K562 (cell line): ENCODE measurements around the gene ASB6. TPM values are rescaled to one million over a fixed set of nuclear protein-coding genes. Genes with fewer than 3 reads are reported as not detected.

Source experiments
- C11orf30 ChIP-seq: fragments of 450-650 bp; IDR thresholded peaks from 2 replicates; pipeline ENCODE4 v1.6.1; 2016; ENCODE audit warnings: low read depth, mild to moderate bottlenecking
- CLOCK ChIP-seq: fragments of 250-450 bp; sonication (Bioruptor Pico); IDR thresholded peaks from 2 replicates; pipeline ENCODE4 v1.4.0; 2020; ENCODE audit warnings: mild to moderate bottlenecking, moderate library complexity, borderline replicate concordance
- EP300 ChIP-seq: IDR thresholded peaks from 2 replicates; pipeline ENCODE4 v1.6.1; 2012; ENCODE audit warnings: low read length, improper control_type of control experiment
- HCFC1 ChIP-seq: IDR thresholded peaks from 2 replicates; pipeline ENCODE4 v1.6.1; 2012; ENCODE audit warnings: low read depth, low read length, improper control_type of control experiment
- HOMEZ ChIP-seq: fragments of 250-450 bp; sonication (Bioruptor Pico); IDR thresholded peaks from 2 replicates; pipeline ENCODE4 v1.4.0; 2020; ENCODE audit warnings: mild to moderate bottlenecking, moderate library complexity
- NBN ChIP-seq: fragments of 450-650 bp; IDR thresholded peaks from 2 replicates; pipeline ENCODE4 v1.6.1; 2016; ENCODE audit warnings: low read depth, mild to moderate bottlenecking
- NR1H2 ChIP-seq: sonication (generic); formaldehyde crosslinking; IDR thresholded peaks from 2 replicates; pipeline ENCODE4 v1.4.0; 2020; ENCODE audit warnings: mild to moderate bottlenecking, missing genetic modification reagents
- NRF1 ChIP-seq, 2 experiments: fragments of 450-650 bp; IDR thresholded peaks in 1 of 2; conservative IDR thresholded peaks in 1 of 2; 2 replicates each; pipeline ENCODE4 v1.6.1; 2014; ENCODE audit warnings: mild to moderate bottlenecking in 2 of 2
- PCBP1 ChIP-seq: fragments of 200-400 bp; formaldehyde crosslinking; IDR thresholded peaks from 2 replicates; pipeline ENCODE4 v1.6.1; 2018; ENCODE audit warnings: mild to moderate bottlenecking, low read depth, low read length; ENCODE audit not compliant: poor library complexity, severe bottlenecking
- PHF8 ChIP-seq: fragments of 200-600 bp; sonication (generic); IDR thresholded peaks from 2 replicates; pipeline ENCODE4 v1.6.1; 2012; ENCODE audit warnings: mixed run types, mild to moderate bottlenecking, inconsistent platforms, low read length, moderate library complexity, borderline replicate concordance
- POLR2H ChIP-seq: IDR thresholded peaks from 2 replicates; pipeline ENCODE4 v1.6.1; 2016; ENCODE audit warnings: missing genetic modification characterization, low read depth, mild to moderate bottlenecking, control low read depth, missing compliant biosample characterization, moderate library complexity
- SMAD3 ChIP-seq: fragments of 450-650 bp; formaldehyde crosslinking; conservative IDR thresholded peaks from 2 replicates; pipeline ENCODE4 v1.4.0; 2020; ENCODE audit warnings: mild to moderate bottlenecking
- TEAD1 ChIP-seq, 2 experiments: fragments of 450-650 bp in 1 of 2; sonication (generic) in 1 of 2; formaldehyde crosslinking; IDR thresholded peaks; 2 replicates each; pipeline versions ENCODE4 v1.4.0 to v1.8.0; 2020 to 2022; ENCODE audit warnings: mild to moderate bottlenecking in 2 of 2, missing genetic modification reagents in 1 of 2
- ZNF449 ChIP-seq: fragments of 250-450 bp; sonication (Bioruptor Pico); IDR thresholded peaks from 2 replicates; pipeline ENCODE4 v1.8.0; 2022; ENCODE audit warnings: moderate library complexity, mild to moderate bottlenecking, inconsistent platforms
- ZNF584 ChIP-seq: fragments of 200-800 bp; sonication (Bioruptor generic); IDR thresholded peaks from 2 replicates; pipeline ENCODE4 v1.6.1; 2016; ENCODE audit warnings: low read depth, mild to moderate bottlenecking, missing genetic modification characterization, missing compliant biosample characterization
- ZNF655 ChIP-seq: fragments of 250-450 bp; sonication (Bioruptor Pico); IDR thresholded peaks from 2 replicates; pipeline ENCODE4 v1.5.0; 2021
- ZSCAN29 ChIP-seq: fragments of 450-650 bp; IDR thresholded peaks from 2 replicates; pipeline ENCODE4 v1.6.1; 2017
- polyA plus RNA-seq, 8 experiments: library from polyadenylated mRNA; depleted of rRNA in 4 of 8; stranded (reverse) in 5 of 8; unstranded in 3 of 8; fragments of >200 nt; fragmentation: Nextera tagmentation in 2 of 8; fragmentation: Illumina TruSeq in 1 of 8; extraction: Ambion mirVana in 2 of 8; extraction: Trizol in 1 of 8; gene quantifications; 2 replicates each; pipeline versions ENCODE4 v1.2.1 to v1.2.3, GENCODE V29; 2011 to 2014; ENCODE audit warnings: inconsistent platforms in 1 of 8, missing spikeins in 1 of 8
- total RNA-seq, 7 experiments: library from RNA; depleted of rRNA in 6 of 7; stranded (reverse); fragments of >200 nt in 6 of 7; fragmentation: Illumina TruSeq in 2 of 7; extraction: Trizol in 2 of 7; gene quantifications; 2 replicates each; pipeline versions ENCODE4 v1.2.1 to v1.2.3, GENCODE V29; 2011 to 2021; ENCODE audit warnings: low replicate concordance in 1 of 7
- TF ChIP-seq, protein P1 (sequence below): fragments of 450-650 bp; IDR thresholded peaks from 2 replicates; pipeline ENCODE4 v1.6.1; 2014; ENCODE audit warnings: low read depth, mild to moderate bottlenecking, moderate library complexity, borderline replicate concordance

ASB6 gene
- total and polyA plus RNA-seq, 9 of the 15 experiments (the other 6 are each of a cell fraction or from before 2014, with no cell fraction given): 0.92 to 17.8 (median 11.3) TPM

GRCh38 chr9:129610473-129611306 lies 31.3 kb downstream of the ASB6 start (continued):
- peak; percentile 38; the same call in 1 of the 2 replicates for TF ChIP-seq PHF8
- TF ChIP-seq NBN: 0 out of 2 replicates have a peak, but pooled peaks have one; percentile 25
- TF ChIP-seq HCFC1: 0 out of 2 replicates have a peak, but pooled peaks have one; percentile 39
- TF ChIP-seq TEAD1 (CRISPR knock-in tag; IDR thresholded peaks at IDR 0.05): 0 out of 4 replicates have a peak, but pooled peaks of 1 of the 2 experiments have one; percentile 24
- no peak for TF ChIP-seq ZNF449 (CRISPR knock-in tag)
- no peak for TF ChIP-seq HOMEZ (CRISPR knock-in tag)
- no peak for TF ChIP-seq C11orf30
- no peak for TF ChIP-seq ZNF584 (CRISPR knock-in tag)
- peak; percentile 8 for TF ChIP-seq PCBP1
- peak in 1 of 2 experiments; percentile 39; a peak in 2 of 4 replicates for TF ChIP-seq NRF1 (conservative IDR thresholded peaks at IDR 0.05 in 1 of 2, IDR thresholded peaks at IDR 0.05 in 1 of 2)
- TF ChIP-seq POLR2H (tag): no peak
- TF ChIP-seq CLOCK (CRISPR knock-in tag): no peak
- TF ChIP-seq NR1H2 (CRISPR knock-in tag): 0 out of 2 replicates have a peak, but pooled peaks have one; percentile 63
- 0 out of 2 replicates have a peak, but pooled peaks have one; percentile 5 for TF ChIP-seq EP300
- TF ChIP-seq ZSCAN29: no peak
- TF ChIP-seq ZNF655 (CRISPR knock-in tag): no peak
- TF ChIP-seq SMAD3 (CRISPR knock-in tag): no peak
- TF ChIP-seq, protein P1, sequence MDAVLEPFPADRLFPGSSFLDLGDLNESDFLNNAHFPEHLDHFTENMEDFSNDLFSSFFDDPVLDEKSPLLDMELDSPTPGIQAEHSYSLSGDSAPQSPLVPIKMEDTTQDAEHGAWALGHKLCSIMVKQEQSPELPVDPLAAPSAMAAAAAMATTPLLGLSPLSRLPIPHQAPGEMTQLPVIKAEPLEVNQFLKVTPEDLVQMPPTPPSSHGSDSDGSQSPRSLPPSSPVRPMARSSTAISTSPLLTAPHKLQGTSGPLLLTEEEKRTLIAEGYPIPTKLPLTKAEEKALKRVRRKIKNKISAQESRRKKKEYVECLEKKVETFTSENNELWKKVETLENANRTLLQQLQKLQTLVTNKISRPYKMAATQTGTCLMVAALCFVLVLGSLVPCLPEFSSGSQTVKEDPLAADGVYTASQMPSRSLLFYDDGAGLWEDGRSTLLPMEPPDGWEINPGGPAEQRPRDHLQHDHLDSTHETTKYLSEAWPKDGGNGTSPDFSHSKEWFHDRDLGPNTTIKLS: 0 out of 2 replicates have a peak, but pooled peaks have one; percentile 26
